Tibial nerve (tissue), 4 donors: ENCODE data around the gene C12orf75. TPM values are rescaled to one million over a fixed set of nuclear protein-coding genes. Genes with fewer than 3 reads are reported as not detected.

ENCODE experiments used
- DNase-seq, 2 donors: peaks; one replicate each; pipeline ENCODE4 v3.0.0-alpha.2; 2019; ENCODE audit warnings: low spot score in 2 of 2
- H3K27ac ChIP-seq, 4 donors: fragments of 200-600 bp; sonication (generic) in 3 of 4; one replicate each; pipeline ENCODE4 v1.5.1; 2017 to 2019; ENCODE audit warnings: mild to moderate bottlenecking in 1 of 4
- H3K27me3 ChIP-seq, 2 donors: fragments of 200-600 bp; sonication (generic) in 1 of 2; one replicate each; pipeline versions ENCODE4 v1.5.1 to v1.6.0; 2017 to 2019
- H3K36me3 ChIP-seq, 3 donors: fragments of 200-600 bp; sonication (generic); one replicate each; pipeline ENCODE4 v1.5.1; 2018 to 2019
- H3K4me1 ChIP-seq, 4 donors: fragments of 200-600 bp; sonication (generic) in 3 of 4; one replicate each; pipeline ENCODE4 v1.5.1; 2017 to 2019
- H3K4me3 ChIP-seq, 4 donors: fragments of 200-600 bp; sonication (generic) in 3 of 4; one replicate each; pipeline ENCODE4 v1.5.1; 2017 to 2019; ENCODE audit warnings: mild to moderate bottlenecking in 1 of 4, moderate library complexity in 1 of 4
- H3K9me3 ChIP-seq, 4 donors: fragments of 200-600 bp; sonication (generic) in 3 of 4; one replicate each; pipeline ENCODE4 v1.5.1; 2017 to 2019
- EP300 ChIP-seq, 2 donors: sonication (generic); formaldehyde crosslinking; IDR thresholded peaks; one replicate each; pipeline ENCODE4 v1.6.1; 2017; ENCODE audit warnings: antibody characterized with exemption in 2 of 2, mild to moderate bottlenecking in 1 of 2
- POLR2A ChIP-seq, 2 donors: fragments of 450-650 bp; IDR thresholded peaks; one replicate each; pipeline ENCODE4 v1.6.1; 2017; ENCODE audit warnings: antibody characterized with exemption in 2 of 2, mild to moderate bottlenecking in 2 of 2, moderate library complexity in 2 of 2
- WGBS, 2 donors: methylation state at CpG; one replicate each; pipeline ENCODE4 v1.1.5; 2018; 5-methylcytosine and 5-hydroxymethylcytosine counted together
- total RNA-seq, 4 donors: library from RNA; depleted of rRNA; stranded (reverse); fragments of >200 nt; gene quantifications; one replicate each; pipeline ENCODE4 v1.1.0, GENCODE V29; 2016
- TF ChIP-seq, protein P1 (sequence below), 5 experiments: fragments of 200-600 bp in 3 of 5; fragments of 450-650 bp in 2 of 5; sonication (generic) in 3 of 5; IDR thresholded peaks; one replicate each; pipeline ENCODE4 v1.5.1; 2016 to 2019; ENCODE audit warnings: antibody characterized with exemption in 5 of 5, mild to moderate bottlenecking in 3 of 5, moderate library complexity in 2 of 5

The C12orf75 gene
- total RNA-seq, 4 donors from 2014 or later, result 12.6 to 29.7 (median 18.9) TPM

DNA sequence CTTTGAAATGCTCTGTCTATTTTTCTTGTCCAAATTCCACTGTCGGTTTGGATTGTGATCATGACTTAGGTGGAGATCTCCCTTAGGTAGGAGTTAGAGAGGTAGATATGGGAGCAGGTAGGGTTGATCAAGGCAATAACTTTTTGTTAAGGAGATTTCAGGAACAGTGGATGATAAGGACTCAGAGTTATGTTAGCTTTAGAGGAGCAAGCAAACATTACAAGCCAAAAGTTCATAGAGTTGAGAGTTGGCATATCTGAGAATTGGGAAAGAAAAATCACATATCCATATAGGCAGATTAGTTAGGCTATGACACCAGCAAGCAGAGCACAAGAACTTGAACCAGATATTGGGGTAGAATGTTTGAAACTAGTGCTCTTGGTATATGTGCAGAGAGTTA, 43.1 kb upstream of the C12orf75 start:
- no peaks in the 10 kb centered on the region for H3K9me3 ChIP-seq
- TF ChIP-seq POLR2A (IDR thresholded peaks at IDR 0.05), result no peak
- TF ChIP-seq, protein P1, sequence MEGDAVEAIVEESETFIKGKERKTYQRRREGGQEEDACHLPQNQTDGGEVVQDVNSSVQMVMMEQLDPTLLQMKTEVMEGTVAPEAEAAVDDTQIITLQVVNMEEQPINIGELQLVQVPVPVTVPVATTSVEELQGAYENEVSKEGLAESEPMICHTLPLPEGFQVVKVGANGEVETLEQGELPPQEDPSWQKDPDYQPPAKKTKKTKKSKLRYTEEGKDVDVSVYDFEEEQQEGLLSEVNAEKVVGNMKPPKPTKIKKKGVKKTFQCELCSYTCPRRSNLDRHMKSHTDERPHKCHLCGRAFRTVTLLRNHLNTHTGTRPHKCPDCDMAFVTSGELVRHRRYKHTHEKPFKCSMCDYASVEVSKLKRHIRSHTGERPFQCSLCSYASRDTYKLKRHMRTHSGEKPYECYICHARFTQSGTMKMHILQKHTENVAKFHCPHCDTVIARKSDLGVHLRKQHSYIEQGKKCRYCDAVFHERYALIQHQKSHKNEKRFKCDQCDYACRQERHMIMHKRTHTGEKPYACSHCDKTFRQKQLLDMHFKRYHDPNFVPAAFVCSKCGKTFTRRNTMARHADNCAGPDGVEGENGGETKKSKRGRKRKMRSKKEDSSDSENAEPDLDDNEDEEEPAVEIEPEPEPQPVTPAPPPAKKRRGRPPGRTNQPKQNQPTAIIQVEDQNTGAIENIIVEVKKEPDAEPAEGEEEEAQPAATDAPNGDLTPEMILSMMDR (IDR thresholded peaks at IDR 0.05), result no peak
- no peaks in the 10 kb centered on the region for H3K36me3 ChIP-seq
- no peak overlapping the region for H3K27ac ChIP-seq
- DNase-seq, result no peak
- no peaks in the 10 kb centered on the region for H3K4me1 ChIP-seq
- no peaks in the 10 kb centered on the region for H3K27me3 ChIP-seq
- WGBS, 2 donors, result 78 to 93% methylated on average over 1 of the region's 1 CpG
- H3K4me3 ChIP-seq, result no peak overlapping the region

DNA sequence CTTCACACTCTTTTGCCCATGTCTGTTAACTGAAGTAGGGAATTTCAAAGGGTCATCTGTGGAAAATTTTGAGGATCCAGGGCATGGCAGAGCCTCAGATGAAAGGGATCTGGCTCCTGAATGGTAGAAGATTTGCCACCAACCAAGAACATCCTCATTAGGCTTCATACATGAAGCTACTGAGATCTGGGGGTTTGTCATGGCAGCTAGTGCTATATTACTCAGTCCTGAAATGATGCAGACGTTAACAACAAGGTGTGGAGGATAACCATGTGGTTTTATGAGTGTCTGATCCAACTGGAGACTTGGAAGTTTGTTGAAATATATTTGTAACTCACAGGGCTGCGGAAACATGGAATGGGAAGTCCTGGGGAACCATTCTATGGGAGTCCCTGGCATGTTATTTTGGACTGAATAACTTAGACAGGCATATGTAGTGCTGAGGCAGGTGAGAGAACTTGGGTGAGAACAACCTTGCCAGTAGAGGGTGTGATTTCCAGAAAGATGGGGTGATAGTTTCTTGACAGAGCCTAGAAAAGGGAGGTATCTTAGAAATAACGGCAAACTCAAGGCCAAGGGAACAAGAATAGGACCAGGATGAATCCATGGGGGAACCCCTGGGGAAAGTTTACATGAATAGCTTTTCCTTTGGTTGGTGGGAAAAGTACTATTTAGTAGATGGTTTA, 42.0 kb upstream of the C12orf75 start:
- no peaks in the 10 kb centered on the region for H3K9me3 ChIP-seq
- DNase-seq, result no peak
- 60 to 61% methylated on average over 3 of the region's 3 CpGs for WGBS, 2 donors
- H3K4me3 ChIP-seq, result no peak overlapping the region
- no peak overlapping the region for H3K27ac ChIP-seq
- TF ChIP-seq, protein P1 (IDR thresholded peaks at IDR 0.05), result no peak
- no peak for TF ChIP-seq EP300 (IDR thresholded peaks at IDR 0.05)
- no peak for TF ChIP-seq POLR2A (IDR thresholded peaks at IDR 0.05)
- H3K36me3 ChIP-seq, result no peaks in the 10 kb centered on the region
- no peaks in the 10 kb centered on the region for H3K4me1 ChIP-seq
- H3K27me3 ChIP-seq, result no peaks in the 10 kb centered on the region

DNA sequence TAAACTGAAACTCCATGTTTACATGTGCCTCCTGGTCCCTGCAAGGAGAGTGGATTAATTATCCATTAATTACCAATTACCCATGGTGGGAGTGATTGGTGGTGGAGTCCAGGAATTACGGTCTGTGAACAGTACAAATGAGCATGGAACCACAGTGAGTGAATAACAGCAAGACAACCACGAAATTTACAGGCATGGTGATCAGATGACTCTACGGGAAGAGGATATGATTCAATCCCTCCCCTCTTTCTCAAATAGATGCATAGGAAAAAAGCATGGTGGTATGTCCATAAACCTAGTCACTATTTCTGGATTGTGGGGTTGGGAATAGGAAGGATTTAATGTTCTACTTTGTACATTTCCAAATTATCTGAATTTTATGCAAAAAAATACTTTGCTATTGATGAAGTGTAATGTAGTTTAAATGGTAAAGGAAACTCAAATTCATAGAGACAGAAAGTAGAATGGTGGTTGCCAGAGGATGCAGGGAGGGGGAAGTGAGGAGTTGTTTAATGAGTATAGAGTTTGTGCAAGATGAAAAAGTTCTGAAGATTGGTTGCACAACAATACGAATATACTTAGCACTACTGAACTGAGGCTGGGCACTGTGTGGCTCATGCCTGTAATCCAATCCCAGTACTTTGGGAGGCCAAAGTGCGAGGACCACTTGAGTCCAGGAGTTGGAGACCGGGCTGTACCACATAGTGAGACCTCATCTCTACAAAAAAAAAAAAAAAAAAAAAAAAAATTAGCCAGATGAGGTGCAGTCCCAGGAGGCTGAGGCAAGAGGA, 41.2 kb upstream of the C12orf75 start:
- Histone ChIP-seq H3K9me3 (no peaks in the 10 kb centered on the region), H3K4me1 (no peaks in the 10 kb centered on the region), H3K36me3 (no peaks in the 10 kb centered on the region), H3K27me3 (no peaks in the 10 kb centered on the region), H3K4me3 (no peak overlapping the region), H3K27ac (no peak overlapping the region)
- 76 to 83% methylated on average over 6 of the region's 6 CpGs for WGBS, 2 donors
- DNase-seq, result no peak
- TF ChIP-seq POLR2A (IDR thresholded peaks at IDR 0.05) (no peak), EP300 (IDR thresholded peaks at IDR 0.05) (no peak)
- TF ChIP-seq, protein P1 (IDR thresholded peaks at IDR 0.05), result no peak

DNA sequence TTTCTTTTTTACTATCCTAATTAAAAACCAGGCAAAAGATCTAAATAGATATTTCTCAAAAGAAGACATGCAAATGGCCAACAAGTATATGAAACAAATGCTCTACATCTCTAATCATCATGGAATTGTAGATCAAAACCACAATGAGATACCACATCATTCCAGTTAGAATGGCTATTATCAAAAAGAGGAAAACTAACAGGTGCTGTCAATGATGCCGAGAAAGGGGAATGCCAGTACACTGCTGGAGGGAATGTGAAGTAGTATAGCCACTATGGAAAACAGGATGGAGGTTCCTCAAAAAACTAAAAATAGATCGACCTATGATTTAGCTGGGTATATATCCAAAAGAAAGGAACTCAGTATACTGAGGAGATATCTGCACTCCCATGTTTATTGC, 39.0 kb upstream of the C12orf75 start:
- WGBS, 2 donors, result 89 to 95% methylated on average over 2 of the region's 2 CpGs
- Histone ChIP-seq H3K9me3 (no peaks in the 10 kb centered on the region), H3K27ac (no peak overlapping the region), H3K36me3 (no peaks in the 10 kb centered on the region), H3K4me3 (no peak overlapping the region), H3K27me3 (no peaks in the 10 kb centered on the region), H3K4me1 (no peaks in the 10 kb centered on the region)
- TF ChIP-seq POLR2A (IDR thresholded peaks at IDR 0.05), result no peak
- TF ChIP-seq, protein P1 (IDR thresholded peaks at IDR 0.05), result no peak
- TF ChIP-seq EP300 (IDR thresholded peaks at IDR 0.05), result no peak
- no peak for DNase-seq

DNA sequence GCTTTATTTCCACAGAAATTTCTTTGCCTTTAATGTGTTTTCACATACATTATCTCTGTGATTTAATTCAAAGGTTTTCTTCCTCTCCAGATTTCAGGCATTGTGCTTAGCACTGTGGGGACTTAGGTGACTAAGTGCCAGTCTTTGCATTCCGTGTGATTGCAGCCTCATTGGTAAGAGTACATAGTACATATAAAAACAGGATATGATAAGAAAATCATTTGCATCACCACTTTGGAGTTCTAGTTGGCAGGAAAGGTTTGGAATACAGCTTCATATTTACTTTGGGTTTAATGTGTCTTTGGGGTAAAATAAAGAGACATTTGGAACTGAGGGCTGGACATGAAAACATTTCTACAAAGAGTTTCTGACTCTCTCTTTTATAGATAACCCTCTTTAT, 37.8 kb upstream of the C12orf75 start:
- Histone ChIP-seq H3K9me3 (no peaks in the 10 kb centered on the region), H3K27ac (no peak overlapping the region), H3K4me1 (no peaks in the 10 kb centered on the region), H3K4me3 (no peak overlapping the region), H3K27me3 (no peaks in the 10 kb centered on the region), H3K36me3 (no peaks in the 10 kb centered on the region)
- WGBS, 2 donors, result 40 to 60% methylated on average over 1 of the region's 1 CpG
- no peak for TF ChIP-seq POLR2A (IDR thresholded peaks at IDR 0.05)
- TF ChIP-seq EP300 (IDR thresholded peaks at IDR 0.05), result no peak
- TF ChIP-seq, protein P1 (IDR thresholded peaks at IDR 0.05), result no peak
- no peak for DNase-seq
